Adrenal gland (tissue), 5 donors: ENCODE measurements around the gene ARHGAP44.

ENCODE experiments used
- POLR2A ChIP-seq, 2 donors: fragments of 450-650 bp; IDR thresholded peaks; one replicate each; pipeline ENCODE4 v1.6.1; 2017; ENCODE audit warnings: antibody characterized with exemption in 2 of 2, mild to moderate bottlenecking in 2 of 2, moderate library complexity in 1 of 2
- TF ChIP-seq, protein P1 (sequence below), 6 experiments: fragments of 450-650 bp in 4 of 6; fragments of 200-600 bp in 2 of 6; sonication (generic) in 1 of 6; IDR thresholded peaks; 1 replicate in 5 of 6; 2 replicates in 1 of 6; pipeline versions ENCODE4 v1.5.1 to v1.8.0; 2016 to 2021; ENCODE audit warnings: antibody characterized with exemption in 6 of 6, mild to moderate bottlenecking in 2 of 6, moderate library complexity in 1 of 6
- donor health status: DM: no; HTN: no; CAD: no.

DNA sequence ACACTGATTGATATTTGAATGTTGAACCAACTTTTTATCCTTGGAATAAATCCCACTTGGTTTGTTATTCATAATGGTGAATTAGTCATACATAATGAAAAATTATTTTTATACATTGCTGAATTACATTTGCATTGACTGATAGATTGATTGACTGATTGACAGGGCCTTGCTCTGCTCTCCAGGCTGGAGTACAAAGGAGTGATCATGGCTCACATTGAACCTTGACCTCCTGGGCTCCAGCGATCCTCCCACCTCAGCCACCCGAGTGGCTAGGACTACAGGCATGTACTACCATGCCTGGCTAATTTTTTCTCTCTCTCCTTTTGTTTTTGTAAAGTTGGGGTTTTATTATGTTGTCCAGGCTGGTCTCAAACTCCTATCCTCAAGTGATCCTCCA is 97.8 kb downstream of the ARHGAP44 start:
- TF ChIP-seq, protein P1, sequence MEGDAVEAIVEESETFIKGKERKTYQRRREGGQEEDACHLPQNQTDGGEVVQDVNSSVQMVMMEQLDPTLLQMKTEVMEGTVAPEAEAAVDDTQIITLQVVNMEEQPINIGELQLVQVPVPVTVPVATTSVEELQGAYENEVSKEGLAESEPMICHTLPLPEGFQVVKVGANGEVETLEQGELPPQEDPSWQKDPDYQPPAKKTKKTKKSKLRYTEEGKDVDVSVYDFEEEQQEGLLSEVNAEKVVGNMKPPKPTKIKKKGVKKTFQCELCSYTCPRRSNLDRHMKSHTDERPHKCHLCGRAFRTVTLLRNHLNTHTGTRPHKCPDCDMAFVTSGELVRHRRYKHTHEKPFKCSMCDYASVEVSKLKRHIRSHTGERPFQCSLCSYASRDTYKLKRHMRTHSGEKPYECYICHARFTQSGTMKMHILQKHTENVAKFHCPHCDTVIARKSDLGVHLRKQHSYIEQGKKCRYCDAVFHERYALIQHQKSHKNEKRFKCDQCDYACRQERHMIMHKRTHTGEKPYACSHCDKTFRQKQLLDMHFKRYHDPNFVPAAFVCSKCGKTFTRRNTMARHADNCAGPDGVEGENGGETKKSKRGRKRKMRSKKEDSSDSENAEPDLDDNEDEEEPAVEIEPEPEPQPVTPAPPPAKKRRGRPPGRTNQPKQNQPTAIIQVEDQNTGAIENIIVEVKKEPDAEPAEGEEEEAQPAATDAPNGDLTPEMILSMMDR (IDR thresholded peaks at IDR 0.05): no peak
- no peak for TF ChIP-seq POLR2A (IDR thresholded peaks at IDR 0.05)
